Measurements from ENCODE around the gene C1GALT1.
A peak's percentile ranks its signal among the peaks of the same experiment; 100 is the strongest.

Gene C1GALT1

GRCh38 chr7:7177044-7177517 is 5.3 kb upstream of the C1GALT1 start:
- no peaks in the 10 kb centered on the region for H4K20me1 ChIP-seq
- H3K9me3 ChIP-seq (replicated peaks in 1 of 11) = peaks cover 19 to 32% (median 24%) of the 10 kb centered on the region in 11 experiments
- TF ChIP-seq Cebpa-rat (IDR thresholded peaks at IDR 0.05) = no peak
- peaks cover 12 to 30% (median 24%) of the 10 kb centered on the region in 10 experiments for H3K4me1 ChIP-seq
- peak overlapping the region in 3 of 11 experiments; percentile 23 to 45 (median 36); a peak in 3 of 22 replicates for H3K27ac ChIP-seq
- no peak overlapping the region; a peak in 1 of 20 replicates for H3K4me3 ChIP-seq
- no peaks in the 10 kb centered on the region for H3K27me3 ChIP-seq
- peak overlapping the region in 7 of 11 experiments; percentile 6 to 78 (median 38); a peak in 7 of 22 replicates for H3K4me2 ChIP-seq
- H3K36me3 ChIP-seq = peaks cover 0 to 19% (median 10%) of the 10 kb centered on the region in 11 experiments; a peak in 8 of 22 replicates
- no peak overlapping the region for H3K9ac ChIP-seq

- peaks cover 12 to 30% (median 24%) of the 10 kb centered on the region in 10 experiments for H3K4me1 ChIP-seq
- no peaks in the 10 kb centered on the region for H3K27me3 ChIP-seq
- no peak for TF ChIP-seq Cebpa-rat (IDR thresholded peaks at IDR 0.05)
- no peak overlapping the region for H3K4me3 ChIP-seq
- H4K20me1 ChIP-seq = no peaks in the 10 kb centered on the region
- H3K9ac ChIP-seq = no peak overlapping the region
- H3K27ac ChIP-seq = no peak overlapping the region
- no peak overlapping the region for H3K4me2 ChIP-seq
- H3K36me3 ChIP-seq = peaks cover 0 to 9% (median 1%) of the 10 kb centered on the region in 11 experiments; a peak in 6 of 22 replicates
- peaks cover 9 to 22% (median 14%) of the 10 kb centered on the region in 11 experiments for H3K9me3 ChIP-seq (replicated peaks in 1 of 11)
These were observed 4.3 kb upstream of the C1GALT1 start for GRCh38 chr7:7178081-7178480.

GRCh38 chr7:7178906-7179305 is 3.4 kb upstream of the C1GALT1 start:
- Histone ChIP-seq H3K27me3 (no peaks in the 10 kb centered on the region), H3K27ac (no peak overlapping the region), H3K9me3 (replicated peaks in 1 of 11) (peaks cover 1 to 14% (median 5%) of the 10 kb centered on the region in 11 experiments; a peak in 16 of 22 replicates)

GRCh38 chr7:7180725-7181449 is 1.5 kb upstream of the C1GALT1 start:
- Histone ChIP-seq H3K9me3 (replicated peaks in 1 of 11) (0 out of 22 replicates have a peak, but pooled peaks cover 0 to 4% (median 0%) of the 10 kb centered on the region in 11 experiments), H4K20me1 (peaks cover 0 to 17% (median 0%) of the 10 kb centered on the region in 11 experiments; a peak in 3 of 22 replicates), H3K4me2 (peak overlapping the region; percentile 69 to 94 (median 84)), H3K27me3 (no peaks in the 10 kb centered on the region), H3K36me3 (peaks cover 1 to 9% (median 7%) of the 10 kb centered on the region in 11 experiments; a peak in 14 of 22 replicates), H3K4me1 (peaks cover 33 to 46% (median 40%) of the 10 kb centered on the region in 10 experiments), H3K9ac (peak overlapping the region; percentile 78 to 95 (median 89); a peak in 19 of 22 replicates), H3K27ac (peak overlapping the region; percentile 73 to 94 (median 89); a peak in 20 of 22 replicates), H3K4me3 (peak overlapping the region; percentile 74 to 97 (median 93); a peak in 19 of 20 replicates)
- TF ChIP-seq Cebpa-rat (IDR thresholded peaks at IDR 0.05) = no peak

More at GRCh38 chr7:7178906-7179305, 3.4 kb upstream of the C1GALT1 start:
- Histone ChIP-seq H3K4me2 (no peak overlapping the region), H3K36me3 (peaks cover 0 to under 1% (median 0%) of the 10 kb centered on the region in 11 experiments; a peak in 2 of 22 replicates), H3K4me3 (no peak overlapping the region), H4K20me1 (peaks cover 0 to 2% (median 0%) of the 10 kb centered on the region in 11 experiments; a peak in 1 of 22 replicates), H3K9ac (no peak overlapping the region), H3K4me1 (peaks cover 17 to 33% (median 27%) of the 10 kb centered on the region in 10 experiments)
- no peak for TF ChIP-seq Cebpa-rat (IDR thresholded peaks at IDR 0.05)

- Histone ChIP-seq H3K4me1 (peaks cover 30 to 41% (median 34%) of the 10 kb centered on the region in 10 experiments), H4K20me1 (peaks cover 0 to 22% (median 0%) of the 10 kb centered on the region in 11 experiments; a peak in 3 of 22 replicates), H3K4me3 (peak overlapping the region; percentile 74 to 97 (median 93)), H3K27me3 (no peaks in the 10 kb centered on the region), H3K27ac (peak overlapping the region; percentile 73 to 94 (median 89)), H3K9ac (peak overlapping the region; percentile 78 to 95 (median 89)), H3K4me2 (peak overlapping the region; percentile 69 to 94 (median 84)), H3K36me3 (peaks cover 7 to 16% (median 14%) of the 10 kb centered on the region in 11 experiments; a peak in 17 of 22 replicates), H3K9me3 (replicated peaks in 1 of 11) (0 out of 22 replicates have a peak, but pooled peaks cover 0 to 4% (median 0%) of the 10 kb centered on the region in 11 experiments)
- TF ChIP-seq Cebpa-rat (IDR thresholded peaks at IDR 0.05) = no peak
These were observed 707 bp upstream of the C1GALT1 start for GRCh38 chr7:7181519-7182155.

GRCh38 chr7:7183061-7183837 is 905 bp downstream of the C1GALT1 start:
- peak overlapping the region; percentile 83 to 94 (median 89) for H3K27ac ChIP-seq
- H3K36me3 ChIP-seq = peaks cover 7 to 26% (median 16%) of the 10 kb centered on the region in 11 experiments; a peak in 17 of 22 replicates
- H3K9me3 ChIP-seq (replicated peaks in 1 of 11) = 0 out of 22 replicates have a peak, but pooled peaks cover 0 to under 1% (median 0%) of the 10 kb centered on the region in 11 experiments
- peak overlapping the region; percentile 86 to 95 (median 90) for H3K9ac ChIP-seq
- H4K20me1 ChIP-seq = peaks cover 0 to 30% (median 0%) of the 10 kb centered on the region in 11 experiments; a peak in 4 of 22 replicates
- H3K4me3 ChIP-seq = peak overlapping the region; percentile 74 to 97 (median 93)
- H3K4me1 ChIP-seq = peaks cover 25 to 36% (median 30%) of the 10 kb centered on the region in 10 experiments
- H3K27me3 ChIP-seq = no peaks in the 10 kb centered on the region
- H3K4me2 ChIP-seq = peak overlapping the region; percentile 73 to 93 (median 83)
- TF ChIP-seq Cebpa-rat (IDR thresholded peaks at IDR 0.05) = no peak

GRCh38 chr7:7183838-7184463 is 1.6 kb downstream of the C1GALT1 start:
- H3K4me3 ChIP-seq = peak overlapping the region; percentile 74 to 97 (median 93)
- H3K4me2 ChIP-seq = peak overlapping the region; percentile 73 to 93 (median 83)
- H3K27me3 ChIP-seq = no peaks in the 10 kb centered on the region
- H3K4me1 ChIP-seq = peaks cover 25 to 36% (median 30%) of the 10 kb centered on the region in 10 experiments
- no peak for TF ChIP-seq Cebpa-rat (IDR thresholded peaks at IDR 0.05)
- peak overlapping the region; percentile 86 to 95 (median 90); a peak in 21 of 22 replicates for H3K9ac ChIP-seq
- H3K9me3 ChIP-seq (replicated peaks in 1 of 11) = no peaks in the 10 kb centered on the region
- peaks cover 7 to 26% (median 16%) of the 10 kb centered on the region in 11 experiments; a peak in 17 of 22 replicates for H3K36me3 ChIP-seq
- peaks cover 0 to 36% (median 0%) of the 10 kb centered on the region in 11 experiments; a peak in 4 of 22 replicates for H4K20me1 ChIP-seq
- peak overlapping the region in 9 of 11 experiments; percentile 83 to 94 (median 89); a peak in 12 of 22 replicates for H3K27ac ChIP-seq
